Neuron (in vitro differentiated cells): ENCODE data around the gene CACNB2.

ENCODE experiments used
- H2AFZ ChIP-seq: one replicate; pipeline ENCODE4 v1.6.1; 2013; ENCODE audit warnings: low read depth, mild to moderate bottlenecking, inconsistent platforms, low read length, moderate library complexity
- H3K27me3 ChIP-seq: one replicate; pipeline ENCODE4 v1.6.1; 2013; ENCODE audit warnings: low read length; ENCODE audit not compliant: insufficient read depth
- H3K36me3 ChIP-seq: one replicate; pipeline ENCODE4 v1.6.1; 2013; ENCODE audit warnings: low read length; ENCODE audit not compliant: insufficient read depth
- H3K4me1 ChIP-seq: one replicate; pipeline ENCODE4 v1.6.1; 2013; ENCODE audit warnings: low read length; ENCODE audit not compliant: insufficient read depth
- H3K4me3 ChIP-seq: 2 replicates; pipeline ENCODE4 v1.5.1; 2013; ENCODE audit warnings: mild to moderate bottlenecking, low read length, moderate library complexity
- H3K9me3 ChIP-seq: one replicate; pipeline ENCODE4 v1.6.1; 2013; ENCODE audit warnings: low read length

The CACNB2 gene

GRCh38 chr10:18540195-18540594 lies 400.0 kb downstream of the CACNB2 start:
- Histone ChIP-seq H3K9me3 (no peaks in the 10 kb centered on the region), H3K4me1 (peaks cover 2% of the 10 kb centered on the region), H3K27me3 (no peaks in the 10 kb centered on the region), H3K36me3 (peaks cover 25% of the 10 kb centered on the region), H2AFZ (no peak overlapping the region), H3K4me3 (no peak overlapping the region)

DNA sequence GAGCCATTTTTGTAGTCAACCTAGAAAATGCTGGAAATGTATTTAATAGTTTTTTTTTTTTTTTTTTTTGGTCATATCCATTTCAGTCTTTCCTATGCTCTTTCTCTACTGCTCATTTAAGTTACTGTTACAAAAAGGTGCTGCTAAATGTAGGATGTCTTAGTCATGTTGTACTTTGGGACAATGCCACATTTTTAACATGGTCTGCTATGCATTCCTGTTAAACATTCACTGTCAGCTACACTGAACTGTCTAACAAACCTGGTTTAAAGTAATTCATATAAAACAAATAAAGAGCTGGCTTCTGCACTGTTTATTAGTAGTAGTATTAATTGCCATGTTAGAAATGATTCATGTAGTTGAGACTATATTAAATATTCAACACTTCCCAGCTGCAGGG lies 402.6 kb downstream of the CACNB2 start:
- Histone ChIP-seq H3K36me3 (peaks cover 25% of the 10 kb centered on the region), H3K27me3 (no peaks in the 10 kb centered on the region), H3K4me1 (peaks cover 13% of the 10 kb centered on the region), H3K4me3 (no peak overlapping the region), H3K9me3 (no peaks in the 10 kb centered on the region), H2AFZ (no peak overlapping the region)

DNA sequence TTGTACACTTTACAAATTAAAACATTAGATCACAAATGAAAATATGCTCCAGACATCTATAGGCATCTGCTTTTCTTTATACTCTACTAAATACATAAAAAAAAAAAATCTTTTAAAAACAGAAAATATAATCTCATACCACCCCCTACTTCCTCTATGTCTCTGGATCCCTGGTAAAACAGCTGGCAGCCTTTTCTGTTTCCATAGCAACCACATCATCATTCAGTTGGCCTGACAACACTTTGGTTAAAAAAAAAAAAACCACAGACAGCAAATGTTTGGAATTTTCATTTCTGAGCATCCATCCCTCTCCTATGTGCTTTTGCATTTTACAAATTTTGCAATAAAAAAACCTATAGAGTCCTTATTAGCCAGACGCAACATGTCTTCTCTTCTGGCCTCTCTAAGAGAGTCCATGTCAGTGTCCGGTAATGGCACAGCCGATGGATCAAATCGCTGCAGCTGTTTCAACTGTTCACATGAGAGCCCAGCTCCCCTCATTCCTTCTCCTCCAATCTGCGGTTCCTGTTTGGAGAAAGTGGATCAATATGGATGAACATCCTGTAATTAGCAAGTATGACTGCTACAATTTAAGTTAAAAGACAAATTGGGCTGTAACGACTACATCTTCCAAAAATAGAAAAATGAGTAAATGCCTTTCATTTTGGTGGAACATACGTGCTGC lies 405.5 kb downstream of the CACNB2 start:
- no peak overlapping the region for H2AFZ ChIP-seq
- peaks cover 13% of the 10 kb centered on the region for H3K4me1 ChIP-seq
- no peaks in the 10 kb centered on the region for H3K9me3 ChIP-seq
- peaks cover 20% of the 10 kb centered on the region for H3K36me3 ChIP-seq
- H3K27me3 ChIP-seq = no peaks in the 10 kb centered on the region
- H3K4me3 ChIP-seq = no peak overlapping the region

GRCh38 chr10:18549105-18549504 lies 408.9 kb downstream of the CACNB2 start:
- H3K4me3 ChIP-seq = no peak overlapping the region
- no peaks in the 10 kb centered on the region for H3K27me3 ChIP-seq
- no peak overlapping the region for H2AFZ ChIP-seq
- peaks cover 13% of the 10 kb centered on the region for H3K4me1 ChIP-seq
- H3K36me3 ChIP-seq = peaks cover 16% of the 10 kb centered on the region
- H3K9me3 ChIP-seq = no peaks in the 10 kb centered on the region

GRCh38 chr10:18551473-18551872 lies 411.2 kb downstream of the CACNB2 start:
- Histone ChIP-seq H2AFZ (no peak overlapping the region), H3K27me3 (no peaks in the 10 kb centered on the region), H3K4me3 (no peak overlapping the region), H3K36me3 (peaks cover 16% of the 10 kb centered on the region), H3K9me3 (peaks cover 5% of the 10 kb centered on the region), H3K4me1 (no peaks in the 10 kb centered on the region)

DNA sequence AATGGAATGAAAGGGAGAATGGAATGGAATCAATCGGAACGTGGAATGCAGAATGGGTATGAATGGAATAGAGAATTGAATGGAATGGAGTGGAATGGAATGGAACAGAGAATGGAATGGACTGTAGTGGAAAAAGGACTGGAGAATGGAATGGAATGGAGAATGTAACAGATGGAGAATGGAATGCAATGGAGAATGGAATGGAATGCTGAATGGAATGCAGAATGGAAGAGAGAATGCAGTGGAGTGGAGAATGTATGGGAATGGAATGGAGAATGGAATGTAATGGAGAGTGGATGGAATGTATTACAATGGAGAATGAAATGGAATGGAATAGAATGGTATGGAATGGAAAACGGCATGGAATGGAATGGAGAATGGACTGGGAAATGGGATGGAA lies 414.3 kb downstream of the CACNB2 start:
- H3K4me3 ChIP-seq = no peak overlapping the region
- H3K27me3 ChIP-seq = no peaks in the 10 kb centered on the region
- no peaks in the 10 kb centered on the region for H3K4me1 ChIP-seq
- peaks cover 13% of the 10 kb centered on the region for H3K9me3 ChIP-seq
- no peak overlapping the region for H2AFZ ChIP-seq
- peaks cover 13% of the 10 kb centered on the region for H3K36me3 ChIP-seq

GRCh38 chr10:18556522-18557147 lies 416.4 kb downstream of the CACNB2 start:
- Histone ChIP-seq H3K27me3 (no peaks in the 10 kb centered on the region), H3K9me3 (peaks cover 15% of the 10 kb centered on the region), H3K36me3 (peaks cover 2% of the 10 kb centered on the region), H3K4me3 (no peak overlapping the region), H2AFZ (no peak overlapping the region), H3K4me1 (no peaks in the 10 kb centered on the region)

DNA sequence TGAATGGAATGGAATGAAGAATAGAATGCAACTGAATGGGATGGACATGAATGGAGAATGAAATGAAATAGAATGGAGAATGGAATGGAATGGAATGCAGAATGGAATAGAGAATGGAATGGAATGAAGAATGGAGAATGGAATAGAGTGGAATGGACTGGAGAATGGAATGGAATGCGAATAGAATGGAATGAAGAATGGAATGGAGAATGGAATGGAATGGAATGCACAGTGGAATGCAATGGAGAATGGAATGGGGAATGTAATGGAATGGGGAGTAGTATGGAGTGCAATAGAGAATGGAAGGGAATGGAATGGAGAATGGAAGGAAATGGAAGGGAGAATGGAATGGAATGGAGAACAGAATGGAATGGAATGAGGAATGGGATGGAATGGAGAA lies 417.7 kb downstream of the CACNB2 start:
- Histone ChIP-seq H3K4me1 (no peaks in the 10 kb centered on the region), H3K4me3 (no peak overlapping the region), H2AFZ (no peak overlapping the region), H3K27me3 (no peaks in the 10 kb centered on the region), H3K36me3 (no peaks in the 10 kb centered on the region), H3K9me3 (peaks cover 15% of the 10 kb centered on the region)

GRCh38 chr10:18561861-18562551 lies 421.8 kb downstream of the CACNB2 start:
- H3K4me3 ChIP-seq = no peak overlapping the region
- H3K9me3 ChIP-seq = peaks cover 9% of the 10 kb centered on the region
- no peaks in the 10 kb centered on the region for H3K27me3 ChIP-seq
- H3K36me3 ChIP-seq = no peaks in the 10 kb centered on the region
- H2AFZ ChIP-seq = no peak overlapping the region
- H3K4me1 ChIP-seq = no peaks in the 10 kb centered on the region

DNA sequence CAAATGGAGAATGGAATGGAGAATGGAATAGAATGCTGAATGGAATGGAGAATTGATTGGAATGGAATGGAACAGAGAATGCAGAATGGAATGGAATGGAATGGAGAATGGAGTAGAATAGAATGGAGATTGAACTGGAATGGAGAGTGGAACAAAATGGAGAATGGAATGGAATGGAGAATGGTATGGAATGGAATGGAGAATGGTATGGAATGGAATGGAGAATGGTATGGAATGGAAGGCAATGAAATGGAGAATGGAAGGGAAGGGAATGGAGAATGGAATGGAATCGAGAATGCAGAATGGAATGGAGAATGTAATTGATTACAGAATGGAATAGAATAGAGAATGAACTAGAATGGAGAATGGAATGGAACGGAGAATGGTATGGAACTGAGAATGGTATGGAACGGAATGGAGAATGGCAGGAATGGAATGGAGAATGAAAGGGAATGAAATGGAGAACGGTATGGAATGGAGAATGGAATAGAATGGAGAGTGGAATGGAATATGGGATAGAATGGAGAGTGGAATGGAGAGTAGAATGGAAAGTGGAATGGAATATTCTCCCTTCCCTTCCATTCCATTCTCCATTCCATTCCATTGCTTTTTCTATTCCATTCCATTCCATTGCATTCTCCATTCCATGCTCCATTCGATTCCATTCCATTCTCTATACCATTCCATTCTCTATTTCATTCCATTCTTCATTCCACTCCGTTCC lies 422.9 kb downstream of the CACNB2 start:
- no peaks in the 10 kb centered on the region for H3K4me1 ChIP-seq
- no peak overlapping the region for H3K4me3 ChIP-seq
- no peak overlapping the region for H2AFZ ChIP-seq
- H3K27me3 ChIP-seq = no peaks in the 10 kb centered on the region
- peaks cover 8% of the 10 kb centered on the region for H3K9me3 ChIP-seq
- no peaks in the 10 kb centered on the region for H3K36me3 ChIP-seq

- H3K9me3 ChIP-seq = peaks cover 3% of the 10 kb centered on the region
Observed at GRCh38 chr10:18565006-18565405, 424.8 kb downstream of the CACNB2 start.

DNA sequence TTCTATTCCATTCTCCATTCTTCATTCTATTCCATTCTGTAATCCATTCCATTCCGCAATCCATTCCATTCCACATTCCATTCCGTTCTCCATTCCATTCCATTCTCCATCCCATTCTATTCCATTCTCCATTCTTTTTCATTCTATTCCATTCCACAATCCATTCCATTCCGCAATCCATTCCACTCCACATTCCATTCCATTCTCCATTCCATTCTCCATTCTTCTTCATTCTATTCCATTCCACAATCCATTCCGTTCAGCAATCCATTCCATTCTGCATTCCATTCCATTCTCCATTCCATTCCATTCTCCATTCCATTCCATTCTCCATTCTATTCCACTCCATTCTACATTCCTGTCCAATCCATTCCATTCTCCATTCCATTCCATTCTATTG lies 426.0 kb downstream of the CACNB2 start:
- H2AFZ ChIP-seq = no peak overlapping the region
- H3K4me3 ChIP-seq = no peak overlapping the region
- H3K36me3 ChIP-seq = no peaks in the 10 kb centered on the region
- H3K9me3 ChIP-seq = peaks cover 3% of the 10 kb centered on the region
- H3K4me1 ChIP-seq = no peaks in the 10 kb centered on the region
- H3K27me3 ChIP-seq = no peaks in the 10 kb centered on the region

More at GRCh38 chr10:18565006-18565405, 424.8 kb downstream of the CACNB2 start:
- Histone ChIP-seq H3K36me3 (no peaks in the 10 kb centered on the region), H3K4me3 (no peak overlapping the region), H3K4me1 (no peaks in the 10 kb centered on the region), H2AFZ (no peak overlapping the region), H3K27me3 (no peaks in the 10 kb centered on the region)

DNA sequence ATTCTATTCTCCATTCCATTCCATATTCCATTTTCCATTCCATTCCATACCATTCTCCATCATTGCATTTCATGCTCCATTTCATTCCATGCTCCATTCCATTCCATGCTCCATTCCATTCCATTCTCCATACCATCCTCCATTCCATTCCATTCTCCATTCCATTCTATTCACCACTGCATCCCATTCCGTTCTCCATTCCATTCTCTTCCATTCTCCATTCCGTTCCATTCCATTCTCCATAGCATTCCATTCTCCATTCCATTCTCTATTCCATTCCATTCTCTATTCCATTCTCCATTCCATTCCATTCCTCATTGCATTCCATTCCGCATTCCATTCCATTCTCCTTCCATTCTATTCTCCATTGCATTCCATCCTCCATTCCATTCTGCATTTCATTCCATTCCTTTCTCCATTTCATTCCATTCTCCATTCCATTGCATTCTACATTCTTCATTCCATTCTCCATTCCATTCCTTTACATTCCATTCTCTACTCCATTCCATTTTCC lies 427.2 kb downstream of the CACNB2 start:
- H3K27me3 ChIP-seq = no peaks in the 10 kb centered on the region
- peaks cover 3% of the 10 kb centered on the region for H3K9me3 ChIP-seq
- no peaks in the 10 kb centered on the region for H3K4me1 ChIP-seq
- H3K4me3 ChIP-seq = no peak overlapping the region
- H3K36me3 ChIP-seq = no peaks in the 10 kb centered on the region
- H2AFZ ChIP-seq = no peak overlapping the region
